Esophagus muscularis mucosa (tissue), 4 donors: ENCODE results near the gene UBE2E2. TPM values are rescaled to one million over a fixed set of nuclear protein-coding genes. Genes with fewer than 3 reads are reported as not detected.
A peak's percentile ranks its signal among the peaks of the same experiment; 100 is the strongest.

Experiments
- DNase-seq: peaks from one replicate; pipeline ENCODE4 v3.0.0-alpha.2; 2017; ENCODE audit errors: extremely low spot score
- H3K27ac ChIP-seq, 4 donors: fragments of 200-600 bp; sonication (generic); replicated peaks in 1 of 4; 1 replicate in 3 of 4; 2 replicates in 1 of 4; pipeline ENCODE4 v1.5.1; 2016 to 2019; ENCODE audit warnings: mild to moderate bottlenecking in 1 of 4
- H3K27me3 ChIP-seq, 4 donors: fragments of 200-600 bp; sonication (generic); one replicate each; pipeline versions ENCODE4 v1.5.1 to v1.6.0; 2016 to 2019
- H3K36me3 ChIP-seq, 4 donors: fragments of 200-600 bp; sonication (generic); one replicate each; pipeline ENCODE4 v1.5.1; 2016 to 2019
- H3K4me1 ChIP-seq, 4 donors: fragments of 200-600 bp; sonication (generic); one replicate each; pipeline ENCODE4 v1.5.1; 2016 to 2019
- H3K4me3 ChIP-seq, 4 donors: fragments of 200-600 bp; sonication (generic); 1 replicate in 2 of 4; 2 replicates in 2 of 4; pipeline ENCODE4 v1.5.1; 2016 to 2019; ENCODE audit warnings: mild to moderate bottlenecking in 4 of 4, moderate library complexity in 1 of 4
- H3K9me3 ChIP-seq, 4 donors: fragments of 200-600 bp; sonication (generic); 1 replicate in 3 of 4; 2 replicates in 1 of 4; pipeline ENCODE4 v1.5.1; 2016 to 2019
- CTCF ChIP-seq, 3 experiments: fragments of 200-600 bp in 2 of 3; fragments of 450-650 bp in 1 of 3; sonication (generic) in 2 of 3; IDR thresholded peaks; one replicate each; pipeline ENCODE4 v1.5.1; 2017 to 2019; ENCODE audit warnings: antibody characterized with exemption in 3 of 3, mild to moderate bottlenecking in 2 of 3, moderate library complexity in 1 of 3
- EP300 ChIP-seq: sonication (generic); formaldehyde crosslinking; IDR thresholded peaks from one replicate; pipeline ENCODE4 v1.6.1; 2017; ENCODE audit warnings: antibody characterized with exemption
- POLR2A ChIP-seq: fragments of 450-650 bp; IDR thresholded peaks from one replicate; pipeline ENCODE4 v1.6.1; 2017; ENCODE audit warnings: antibody characterized with exemption, moderate library complexity, mild to moderate bottlenecking, low read depth
- POLR2AphosphoS5 ChIP-seq, 2 donors: sonication (generic); formaldehyde crosslinking; IDR thresholded peaks; one replicate each; pipeline ENCODE4 v1.6.1; 2017; ENCODE audit warnings: antibody characterized with exemption in 2 of 2
- WGBS: methylation state at CpG from one replicate; pipeline ENCODE4 v1.1.5; 2018; 5-methylcytosine and 5-hydroxymethylcytosine counted together
- intact Hi-C: fragments of 100-400 bp; cut with DNase I; formaldehyde crosslinking; loops from one replicate; pipeline ENCODE4 v1.15.1; 2023
- total RNA-seq, 4 donors: library from RNA; depleted of rRNA; stranded (reverse); fragments of >200 nt; gene quantifications; one replicate each; pipeline versions ENCODE4 v1.1.0 to v1.2.1, GENCODE V29; 2016

Gene UBE2E2
- total RNA-seq, 4 donors from 2014 or later, result 53.5 to 143 (median 90.3) TPM

- Histone ChIP-seq H3K4me1 (peaks cover 12 to 47% (median 41%) of the 10 kb centered on the region in 4 donors), H3K4me3 (no peak overlapping the region), H3K27me3 (no peaks in the 10 kb centered on the region), H3K9me3 (peaks cover 0 to 11% (median 0%) of the 10 kb centered on the region in 4 donors), H3K27ac (no peak overlapping the region), H3K36me3 (no peaks in the 10 kb centered on the region)
- no peak for TF ChIP-seq CTCF (IDR thresholded peaks at IDR 0.05)
- TF ChIP-seq POLR2A, result no peak
- TF ChIP-seq EP300, result no peak
- no peak for TF ChIP-seq POLR2AphosphoS5 (IDR thresholded peaks at IDR 0.05)
- WGBS, result 79% methylated on average over 2 of the region's 2 CpGs
- intact Hi-C loops, result no loop called here
- DNase-seq, result no peak
Observed at GRCh38 chr3:23219552-23219951, 16.4 kb downstream of the UBE2E2 start.

- DNase-seq, result no peak
- Histone ChIP-seq H3K4me1 (peaks cover 12 to 47% (median 41%) of the 10 kb centered on the region in 4 donors), H3K4me3 (peak overlapping the region in 1 of 4 donors; percentile 10), H3K27ac (no peak overlapping the region), H3K36me3 (no peaks in the 10 kb centered on the region), H3K27me3 (no peaks in the 10 kb centered on the region), H3K9me3 (peaks cover 0 to 11% (median 0%) of the 10 kb centered on the region in 4 donors)
- intact Hi-C loops, result no loop called here
- WGBS, result 85% methylated on average over 3 of the region's 3 CpGs
- TF ChIP-seq POLR2A (no peak), EP300 (no peak), CTCF (IDR thresholded peaks at IDR 0.05) (no peak), POLR2AphosphoS5 (IDR thresholded peaks at IDR 0.05) (no peak)
Observed at GRCh38 chr3:23221136-23221535, 18.0 kb downstream of the UBE2E2 start.

- Histone ChIP-seq H3K27ac (no peak overlapping the region), H3K4me3 (no peak overlapping the region), H3K9me3 (no peaks in the 10 kb centered on the region), H3K27me3 (no peaks in the 10 kb centered on the region), H3K36me3 (no peaks in the 10 kb centered on the region), H3K4me1 (peaks cover 0 to 31% (median 17%) of the 10 kb centered on the region in 4 donors)
- TF ChIP-seq POLR2A, result no peak
- no peak for TF ChIP-seq CTCF (IDR thresholded peaks at IDR 0.05)
- no peak for TF ChIP-seq EP300
- no peak for TF ChIP-seq POLR2AphosphoS5 (IDR thresholded peaks at IDR 0.05)
- no peak for DNase-seq
- 62% methylated on average over 3 of the region's 3 CpGs for WGBS
- intact Hi-C loops, result no loop called here
Observed at GRCh38 chr3:23232016-23232415, 28.9 kb downstream of the UBE2E2 start.

- no peaks in the 10 kb centered on the region for H3K9me3 ChIP-seq
- no peak overlapping the region for H3K27ac ChIP-seq
- TF ChIP-seq EP300, result no peak
- TF ChIP-seq POLR2A, result no peak
- H3K4me1 ChIP-seq, result peaks cover 0 to 31% (median 17%) of the 10 kb centered on the region in 4 donors
- intact Hi-C loops, result no loop called here
- WGBS, result 100% methylated on average over 1 of the region's 1 CpG
- DNase-seq, result no peak
- H3K36me3 ChIP-seq, result no peaks in the 10 kb centered on the region
- H3K27me3 ChIP-seq, result no peaks in the 10 kb centered on the region
- H3K4me3 ChIP-seq, result no peak overlapping the region
Observed at GRCh38 chr3:23232854-23233253, 29.7 kb downstream of the UBE2E2 start.

- Histone ChIP-seq H3K27me3 (no peaks in the 10 kb centered on the region), H3K4me1 (peaks cover 0 to 36% (median 29%) of the 10 kb centered on the region in 4 donors), H3K36me3 (no peaks in the 10 kb centered on the region), H3K27ac (no peak overlapping the region), H3K4me3 (no peak overlapping the region), H3K9me3 (no peaks in the 10 kb centered on the region)
- TF ChIP-seq POLR2AphosphoS5 (IDR thresholded peaks at IDR 0.05) (no peak), POLR2A (no peak), CTCF (IDR thresholded peaks at IDR 0.05) (no peak), EP300 (no peak)
- 100% methylated on average over 1 of the region's 1 CpG for WGBS
- DNase-seq, result no peak
- intact Hi-C loops, result no loop called here
Observed at GRCh38 chr3:23235264-23235663, 32.1 kb downstream of the UBE2E2 start.
